Adrenal gland (tissue), 5 donors: ENCODE data around the gene KIF19.

Experiments
- POLR2A ChIP-seq, 2 donors: fragments of 450-650 bp; IDR thresholded peaks; one replicate each; pipeline ENCODE4 v1.6.1; 2017; ENCODE audit warnings: antibody characterized with exemption in 2 of 2, mild to moderate bottlenecking in 2 of 2, moderate library complexity in 1 of 2
- TF ChIP-seq, protein P1 (sequence below), 6 experiments: fragments of 450-650 bp in 4 of 6; fragments of 200-600 bp in 2 of 6; sonication (generic) in 1 of 6; IDR thresholded peaks; 1 replicate in 5 of 6; 2 replicates in 1 of 6; pipeline versions ENCODE4 v1.5.1 to v1.8.0; 2016 to 2021; ENCODE audit warnings: antibody characterized with exemption in 6 of 6, mild to moderate bottlenecking in 2 of 6, moderate library complexity in 1 of 6
- donor health status: DM: no; HTN: no; CAD: no.

DNA sequence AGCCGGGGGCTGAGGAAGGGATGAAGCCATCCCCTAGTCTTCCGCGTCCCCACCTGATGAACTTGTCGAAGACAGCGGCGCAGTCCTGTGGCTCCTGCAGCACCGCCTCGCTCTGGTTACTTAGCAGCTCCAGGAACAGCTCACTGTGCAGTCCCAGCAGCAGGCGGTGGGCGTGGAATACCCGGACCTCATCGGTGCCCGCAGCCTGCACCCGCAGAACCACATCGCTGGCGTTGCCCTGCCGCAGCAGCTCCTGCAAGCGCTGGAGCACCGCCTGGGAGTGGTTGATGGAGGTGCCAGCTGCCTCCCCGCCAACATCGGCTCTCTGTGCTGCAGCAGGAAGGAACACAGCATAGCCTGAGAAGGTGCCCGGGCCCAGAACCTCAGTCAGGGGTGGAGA, 33.9 kb downstream of the KIF19 start:
- TF ChIP-seq, protein P1, sequence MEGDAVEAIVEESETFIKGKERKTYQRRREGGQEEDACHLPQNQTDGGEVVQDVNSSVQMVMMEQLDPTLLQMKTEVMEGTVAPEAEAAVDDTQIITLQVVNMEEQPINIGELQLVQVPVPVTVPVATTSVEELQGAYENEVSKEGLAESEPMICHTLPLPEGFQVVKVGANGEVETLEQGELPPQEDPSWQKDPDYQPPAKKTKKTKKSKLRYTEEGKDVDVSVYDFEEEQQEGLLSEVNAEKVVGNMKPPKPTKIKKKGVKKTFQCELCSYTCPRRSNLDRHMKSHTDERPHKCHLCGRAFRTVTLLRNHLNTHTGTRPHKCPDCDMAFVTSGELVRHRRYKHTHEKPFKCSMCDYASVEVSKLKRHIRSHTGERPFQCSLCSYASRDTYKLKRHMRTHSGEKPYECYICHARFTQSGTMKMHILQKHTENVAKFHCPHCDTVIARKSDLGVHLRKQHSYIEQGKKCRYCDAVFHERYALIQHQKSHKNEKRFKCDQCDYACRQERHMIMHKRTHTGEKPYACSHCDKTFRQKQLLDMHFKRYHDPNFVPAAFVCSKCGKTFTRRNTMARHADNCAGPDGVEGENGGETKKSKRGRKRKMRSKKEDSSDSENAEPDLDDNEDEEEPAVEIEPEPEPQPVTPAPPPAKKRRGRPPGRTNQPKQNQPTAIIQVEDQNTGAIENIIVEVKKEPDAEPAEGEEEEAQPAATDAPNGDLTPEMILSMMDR (IDR thresholded peaks at IDR 0.05): no peak
- no peak for TF ChIP-seq POLR2A (IDR thresholded peaks at IDR 0.05)
